Natural killer cell (primary cell): ENCODE data around the gene DOCK4. TPM values are rescaled to one million over a fixed set of nuclear protein-coding genes. Genes with fewer than 3 reads are reported as not detected.

Experiments
- ATAC-seq, 3 donors: fragments of 150-1000 bp in 2 of 3; fragments of 200-7000 bp in 1 of 3; cut with Tn5 transposase; 1 replicate in 1 of 3; 2 replicates in 2 of 3; pipeline ENCODE4 v1.10.0; 2021; ENCODE audit warnings: mild to moderate bottlenecking in 2 of 3, moderate library complexity in 2 of 3
- DNase-seq, 2 donors: peaks; one replicate each; pipeline versions ENCODE4 v3.0.0 to v3.0.0-alpha.2; 2013 to 2021; ENCODE audit warnings: mixed read lengths in 1 of 2
- H3K27ac ChIP-seq: one replicate; pipeline ENCODE4 v1.5.1; 2013; ENCODE audit warnings: mild to moderate bottlenecking, low read length
- H3K27me3 ChIP-seq: one replicate; pipeline ENCODE4 v1.6.1; 2013; ENCODE audit warnings: low read length; ENCODE audit not compliant: control insufficient read depth, insufficient read depth
- H3K36me3 ChIP-seq: one replicate; pipeline ENCODE4 v1.6.1; 2013; ENCODE audit warnings: low read length; ENCODE audit not compliant: control insufficient read depth, insufficient read depth
- H3K4me1 ChIP-seq: one replicate; pipeline ENCODE4 v1.6.1; 2013; ENCODE audit warnings: low read length; ENCODE audit not compliant: control insufficient read depth, insufficient read depth
- H3K4me3 ChIP-seq: one replicate; pipeline ENCODE4 v1.5.1; 2013; ENCODE audit warnings: low read length
- H3K9me3 ChIP-seq: one replicate; pipeline ENCODE4 v1.6.1; 2013; ENCODE audit warnings: low read length; ENCODE audit not compliant: control insufficient read depth, insufficient read depth
- H3K27ac Mint-ChIP-seq, 2 donors: one replicate each; pipeline ENCODE4 v1.8.0; 2022; ENCODE audit warnings: mild to moderate bottlenecking in 2 of 2, mixed read lengths in 2 of 2, moderate library complexity in 1 of 2
- H3K27me3 Mint-ChIP-seq, 2 donors: one replicate each; pipeline ENCODE4 v1.8.0; 2022; ENCODE audit warnings: low read depth in 2 of 2, mixed read lengths in 2 of 2
- H3K36me3 Mint-ChIP-seq: one replicate; pipeline ENCODE4 v1.8.0; 2022; ENCODE audit warnings: mixed read lengths
- H3K4me1 Mint-ChIP-seq, 2 donors: one replicate each; pipeline ENCODE4 v1.8.0; 2022; ENCODE audit warnings: mixed read lengths in 2 of 2
- H3K4me3 Mint-ChIP-seq: one replicate; pipeline ENCODE4 v1.8.0; 2022; ENCODE audit warnings: mild to moderate bottlenecking, moderate library complexity, mixed read lengths
- H3K9me3 Mint-ChIP-seq, 2 donors: one replicate each; pipeline ENCODE4 v1.8.0; 2022; ENCODE audit warnings: mixed read lengths in 2 of 2
- CTCF ChIP-seq: fragments of 200-600 bp; IDR thresholded peaks from one replicate; pipeline ENCODE4 v1.8.0; 2022; ENCODE audit warnings: antibody characterized with exemption
- WGBS: methylation state at CpG from one replicate; pipeline ENCODE4 v1.1.7; 2013; ENCODE audit warnings: missing lambda C conversion rate; ENCODE audit not compliant: insufficient coverage; 5-methylcytosine and 5-hydroxymethylcytosine counted together
- intact Hi-C: fragments of 100-400 bp; cut with micrococcal nuclease; formaldehyde crosslinking; loops from one replicate; pipeline ENCODE4 v1.14.2; 2022
- total RNA-seq, 4 donors: library from RNA; stranded (reverse); fragments of 120-200 nt in 1 of 4; gene quantifications; one replicate each; pipeline versions ENCODE4 v1.2.3 to v1.2.4, GENCODE V29; 2013 to 2022

The DOCK4 gene
- total RNA-seq, 3 donors from 2014 or later (not counting 1 experiment from before 2014, with no cell fraction given) = 0.61 to 2.4 (median 0.89) TPM

GRCh38 chr7:112207765-112208164 is 1.6 kb upstream of the DOCK4 start:
- H3K4me3 ChIP-seq = no peak overlapping the region
- Mint-ChIP-seq H3K27me3 (peaks cover 19 to 26% of the 10 kb centered on the region in 2 donors), H3K4me1 (peaks cover 41 to 47% of the 10 kb centered on the region in 2 donors), H3K36me3 (no peaks in the 10 kb centered on the region), H3K4me3 (peak overlapping the region; percentile 99), H3K27ac (peak overlapping the region; percentile 93 to 99), H3K9me3 (no peaks in the 10 kb centered on the region)
- DNase-seq (no peak), ATAC-seq (no peak)
- TF ChIP-seq CTCF = no peak
- peaks cover 21% of the 10 kb centered on the region for H3K4me1 ChIP-seq
- 99% methylated on average over 6 of the region's 6 CpGs for WGBS
- H3K36me3 ChIP-seq = no peaks in the 10 kb centered on the region
- intact Hi-C loops = loop anchor here (10.0 kb wide), 1 partner anchor 643 kb away; the partner anchor contains the start of gene IMMP2L
- H3K9me3 ChIP-seq = no peaks in the 10 kb centered on the region
- H3K27ac ChIP-seq = no peak overlapping the region
- peaks cover 21% of the 10 kb centered on the region for H3K27me3 ChIP-seq

- peaks cover 23 to 32% of the 10 kb centered on the region in 2 donors for H3K27me3 Mint-ChIP-seq
- WGBS = 1% methylated on average over 14 of the region's 14 CpGs
Measured at GRCh38 chr7:112206991-112207592, 893 bp upstream of the DOCK4 start.

GRCh38 chr7:112205343-112206237 is 609 bp downstream of the DOCK4 start:
- Histone ChIP-seq H3K9me3 (no peaks in the 10 kb centered on the region), H3K36me3 (no peaks in the 10 kb centered on the region), H3K27ac (no peak overlapping the region), H3K27me3 (peaks cover 36% of the 10 kb centered on the region), H3K4me1 (peaks cover 21% of the 10 kb centered on the region), H3K4me3 (peak overlapping the region; percentile 83)
- Mint-ChIP-seq H3K27me3 (peaks cover 36 to 47% of the 10 kb centered on the region in 2 donors), H3K36me3 (no peaks in the 10 kb centered on the region), H3K27ac (peak overlapping the region in 1 of 2 donors; percentile 99), H3K9me3 (no peaks in the 10 kb centered on the region), H3K4me1 (peaks cover 31 to 35% of the 10 kb centered on the region in 2 donors), H3K4me3 (peak overlapping the region; percentile 99)
- WGBS = under 1% methylated on average over 63 of the region's 69 CpGs
- intact Hi-C loops = loop anchor here (1.0 to 10.0 kb wide), 2 partner anchors 245 to 641 kb away; partner anchors contain the start of genes IFRD1 and IMMP2L
- ATAC-seq (peak in 1 of 3 donors; percentile 3), DNase-seq (peak; percentile 31 to 61)
- no peak for TF ChIP-seq CTCF

More at GRCh38 chr7:112206991-112207592, 893 bp upstream of the DOCK4 start:
- Mint-ChIP-seq H3K27ac (peak overlapping the region; percentile 93 to 99), H3K36me3 (no peaks in the 10 kb centered on the region), H3K4me1 (peaks cover 41 to 44% of the 10 kb centered on the region in 2 donors), H3K4me3 (peak overlapping the region; percentile 99), H3K9me3 (no peaks in the 10 kb centered on the region)
- peak overlapping the region; percentile 62 for H3K27ac ChIP-seq
- intact Hi-C loops = loop anchor here (1.0 to 10.0 kb wide), 2 partner anchors 243 to 642 kb away; partner anchors contain the start of genes IFRD1 and IMMP2L
- no peaks in the 10 kb centered on the region for H3K9me3 ChIP-seq
- peak in 1 of 2 donors; percentile 25 for DNase-seq
- TF ChIP-seq CTCF = no peak
- no peaks in the 10 kb centered on the region for H3K36me3 ChIP-seq
- H3K4me3 ChIP-seq = peak overlapping the region; percentile 83
- ATAC-seq = no peak
- peaks cover 21% of the 10 kb centered on the region for H3K4me1 ChIP-seq
- H3K27me3 ChIP-seq = peaks cover 28% of the 10 kb centered on the region
